HEK293T (cell line): ENCODE results near the gene BTBD19.

ENCODE experiments used
- BHLHE40 ChIP-seq: fragments of 450-650 bp; IDR thresholded peaks from 2 replicates; pipeline ENCODE4 v1.6.1; 2016; ENCODE audit warnings: mild to moderate bottlenecking, moderate library complexity, borderline replicate concordance
- CTBP1 ChIP-seq: fragments of 450-650 bp; IDR thresholded peaks from 2 replicates; pipeline ENCODE4 v1.6.1; 2016; ENCODE audit warnings: borderline replicate concordance
- ELF4 ChIP-seq: fragments of 450-650 bp; IDR thresholded peaks from 2 replicates; pipeline ENCODE4 v1.6.1; 2017; ENCODE audit warnings: antibody characterized with exemption
- FOXK2 ChIP-seq: fragments of 450-650 bp; IDR thresholded peaks from 2 replicates; pipeline ENCODE4 v1.6.1; 2016; ENCODE audit warnings: mild to moderate bottlenecking
- FOXM1 ChIP-seq: fragments of 450-650 bp; IDR thresholded peaks from 2 replicates; pipeline ENCODE4 v1.6.1; 2017; ENCODE audit warnings: mild to moderate bottlenecking, borderline replicate concordance
- HDGF ChIP-seq: fragments of 450-650 bp; IDR thresholded peaks from 2 replicates; pipeline ENCODE4 v1.6.1; 2017; ENCODE audit warnings: antibody characterized with exemption, borderline replicate concordance
- L3MBTL2 ChIP-seq: fragments of 450-650 bp; conservative IDR thresholded peaks from 2 replicates; pipeline ENCODE4 v1.6.1; 2016; ENCODE audit warnings: mild to moderate bottlenecking
- LEF1 ChIP-seq: fragments of 450-650 bp; IDR thresholded peaks from 2 replicates; pipeline ENCODE4 v1.6.1; 2017; ENCODE audit warnings: mild to moderate bottlenecking, borderline replicate concordance
- NFRKB ChIP-seq: fragments of 450-650 bp; IDR thresholded peaks from 2 replicates; pipeline ENCODE4 v1.6.1; 2016; ENCODE audit warnings: mild to moderate bottlenecking, moderate library complexity
- SP1 ChIP-seq: fragments of 450-650 bp; IDR thresholded peaks from 2 replicates; pipeline ENCODE4 v1.6.1; 2017
- SUZ12 ChIP-seq: fragments of 450-650 bp; IDR thresholded peaks from 2 replicates; pipeline ENCODE4 v1.6.1; 2016; ENCODE audit warnings: mild to moderate bottlenecking
- ZNF384 ChIP-seq: fragments of 450-650 bp; IDR thresholded peaks from 2 replicates; pipeline ENCODE4 v1.6.1; 2016

DNA sequence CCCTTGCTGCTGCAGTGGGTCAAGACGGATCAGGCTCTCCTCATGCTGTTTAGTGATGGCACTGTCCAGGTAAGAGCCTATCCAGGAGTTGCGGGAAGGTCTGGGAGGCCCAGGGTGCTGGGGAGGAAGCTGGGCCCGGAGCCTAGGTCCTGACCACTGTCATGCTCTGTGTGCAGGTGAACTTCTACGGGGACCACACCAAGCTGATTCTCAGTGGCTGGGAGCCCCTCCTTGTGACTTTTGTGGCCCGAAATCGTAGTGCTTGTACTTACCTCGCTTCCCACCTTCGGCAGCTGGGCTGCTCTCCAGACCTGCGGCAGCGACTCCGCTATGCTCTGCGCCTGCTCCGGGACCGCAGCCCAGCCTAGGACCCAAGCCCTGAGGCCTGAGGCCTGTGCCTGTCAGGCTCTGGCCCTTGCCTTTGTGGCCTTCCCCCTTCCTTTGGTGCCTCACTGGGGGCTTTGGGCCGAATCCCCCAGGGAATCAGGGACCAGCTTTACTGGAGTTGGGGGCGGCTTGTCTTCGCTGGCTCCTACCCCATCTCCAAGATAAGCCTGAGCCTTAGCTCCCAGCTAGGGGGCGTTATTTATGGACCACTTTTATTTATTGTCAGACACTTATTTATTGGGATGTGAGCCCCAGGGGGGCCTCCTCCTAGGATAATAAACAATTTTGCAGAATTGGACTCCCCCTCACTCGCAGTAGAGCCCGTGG is 2.9 kb upstream of the BTBD19 start:
- TF ChIP-seq FOXM1 = no peak
- TF ChIP-seq BHLHE40 = no peak
- TF ChIP-seq FOXK2 = no peak
- TF ChIP-seq ZNF384 = no peak
- no peak for TF ChIP-seq HDGF
- no peak for TF ChIP-seq SP1
- TF ChIP-seq CTBP1 = no peak
- TF ChIP-seq ELF4 = no peak
- no peak for TF ChIP-seq SUZ12
- no peak for TF ChIP-seq LEF1
- TF ChIP-seq NFRKB = no peak
- no peak for TF ChIP-seq L3MBTL2
